Iris pigment epithelial cell (primary cell): Measurements from ENCODE around the gene PPIP5K2.
"Not testable (repeated sequence)": the region's sequence is repeated elsewhere in the genome, so short reads cannot be mapped to it uniquely, and the experiment has no call there.

Source experiments
- DNase-seq: peaks from one replicate; pipeline ENCODE4 v3.0.0-alpha.2; 2011; ENCODE audit warnings: low read depth

PPIP5K2 gene

DNA sequence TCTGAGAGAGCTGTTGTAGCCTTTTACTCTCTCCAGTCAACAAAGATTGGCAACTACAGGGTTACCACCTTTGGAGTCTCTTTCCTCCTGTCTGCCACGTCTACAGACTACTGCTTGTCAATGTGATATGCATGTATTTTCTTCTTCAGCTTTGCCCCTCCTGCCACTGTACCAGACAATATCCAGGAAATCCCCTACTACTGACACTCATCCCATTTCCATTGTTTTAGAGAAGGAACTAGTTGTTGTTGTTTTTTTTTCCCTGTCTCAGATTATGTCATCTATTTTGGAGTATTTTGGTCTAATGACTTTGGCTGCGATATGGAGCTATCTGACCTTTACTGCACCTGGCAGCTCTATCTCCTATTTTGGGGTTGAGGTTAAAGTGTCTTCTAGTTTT is 88.4 kb downstream of the PPIP5K2 start:
- no peak for DNase-seq

GRCh38 chr5:103209065-103209464 is 89.0 kb downstream of the PPIP5K2 start:
- DNase-seq: no peak

- no peak for DNase-seq
These were observed 90.9 kb downstream of the PPIP5K2 start for GRCh38 chr5:103210952-103211351.

GRCh38 chr5:103211576-103212561 is 91.8 kb downstream of the PPIP5K2 start:
- DNase-seq: no peak

DNA sequence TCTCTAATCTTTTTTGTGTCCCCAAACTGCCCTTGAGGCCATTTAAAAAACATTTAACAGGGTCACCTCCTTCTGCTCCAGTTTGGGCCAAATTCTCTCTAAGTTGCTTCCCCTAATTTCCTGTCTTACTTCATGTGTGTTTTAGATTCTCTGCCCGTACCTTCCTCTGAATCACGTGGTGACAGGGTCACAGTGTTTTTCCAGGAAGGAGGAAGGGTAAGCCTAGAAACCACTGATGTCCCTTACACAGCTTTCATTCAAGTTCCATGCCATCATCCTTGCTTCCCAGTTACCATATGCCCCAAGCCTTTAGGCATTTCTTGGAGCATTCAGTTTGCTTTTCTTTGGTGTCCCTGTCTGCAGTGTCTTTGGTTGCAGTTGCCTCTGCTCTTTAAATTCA is 96.0 kb downstream of the PPIP5K2 start:
- peak; percentile 41 for DNase-seq

- no peak for DNase-seq
These were observed 96.6 kb downstream of the PPIP5K2 start for GRCh38 chr5:103216697-103217096.

GRCh38 chr5:103217101-103217500 is 97.0 kb downstream of the PPIP5K2 start:
- peak; percentile 31 for DNase-seq

DNA sequence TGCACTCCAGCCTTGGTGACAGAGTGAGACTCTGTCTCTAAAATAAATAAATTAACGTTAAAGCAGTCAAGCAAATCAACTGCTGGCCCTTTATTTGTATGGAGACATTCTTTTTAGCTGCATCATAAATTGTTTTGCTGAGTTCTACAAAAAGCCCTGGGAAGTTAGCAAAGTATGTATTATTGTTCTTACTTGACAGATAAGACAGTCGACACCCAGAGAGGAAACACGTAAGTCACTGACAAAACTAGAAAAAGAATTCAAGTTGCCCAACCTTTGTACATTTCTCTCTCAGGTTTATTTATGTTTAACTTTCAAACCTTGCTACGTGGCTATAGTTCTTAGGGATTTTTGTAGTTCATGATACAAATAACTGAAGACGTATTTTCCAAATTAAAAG is 98.1 kb downstream of the PPIP5K2 start:
- peak; percentile 99 for DNase-seq

DNA sequence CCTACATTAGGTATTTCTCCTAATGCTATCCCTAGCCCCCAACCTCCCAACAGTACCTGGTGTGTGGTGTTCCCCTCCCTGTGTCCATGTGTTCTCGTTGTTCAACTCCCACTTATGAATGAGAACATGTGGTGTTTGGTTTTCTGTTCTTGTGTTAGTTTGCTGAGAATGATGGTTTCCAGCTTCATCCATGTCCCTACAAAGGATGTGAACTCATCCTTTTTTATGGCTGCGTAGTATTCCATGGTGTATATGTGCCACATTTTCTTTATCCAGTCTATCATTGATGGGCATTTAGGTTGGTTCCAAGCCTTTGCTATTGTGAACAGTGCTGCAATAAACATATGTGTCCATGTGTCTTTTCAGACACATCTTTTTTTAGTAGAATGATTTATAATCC is 99.0 kb downstream of the PPIP5K2 start:
- DNase-seq: not testable (repeated sequence)

GRCh38 chr5:103223031-103223955 is 103.2 kb downstream of the PPIP5K2 start:
- no peak for DNase-seq

GRCh38 chr5:103224118-103224893 is 104.2 kb downstream of the PPIP5K2 start:
- peak; percentile 84 for DNase-seq

DNA sequence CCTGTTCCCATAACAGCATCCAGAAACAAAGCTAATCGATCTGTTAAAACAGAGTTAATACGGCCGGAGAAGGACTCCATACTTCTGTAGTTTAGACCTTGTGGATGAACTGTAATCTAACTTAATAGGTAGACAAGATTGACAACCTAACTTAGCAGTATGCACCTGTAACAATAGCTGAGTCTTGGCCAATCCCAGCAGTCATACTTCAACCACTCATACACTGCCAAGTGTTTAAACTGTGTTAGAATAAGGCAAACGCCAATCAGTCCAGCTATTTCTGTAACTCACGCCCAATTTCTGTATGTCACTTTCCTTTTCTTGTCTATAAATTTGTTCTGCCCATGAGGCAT is 104.8 kb downstream of the PPIP5K2 start:
- DNase-seq: no peak

DNA sequence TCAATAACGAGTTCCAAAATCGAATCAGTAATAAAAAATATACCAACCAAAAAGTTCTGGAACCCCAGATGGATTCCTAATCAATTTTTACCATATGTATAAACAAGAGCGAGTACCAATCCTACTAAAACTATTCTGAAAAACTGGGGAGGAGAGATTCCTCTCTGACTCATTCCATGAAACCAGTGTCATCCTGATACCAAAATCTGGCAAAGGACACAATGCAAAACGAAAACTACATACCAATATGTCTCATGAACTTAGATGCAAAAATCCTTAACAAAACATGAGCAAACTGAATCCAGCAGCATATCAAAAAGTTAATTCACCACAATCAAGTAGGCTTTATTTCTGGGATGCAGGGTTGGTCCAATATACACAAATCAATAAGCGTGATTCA is 108.0 kb downstream of the PPIP5K2 start:
- DNase-seq: no peak

GRCh38 chr5:103228588-103228987 is 108.5 kb downstream of the PPIP5K2 start:
- no peak for DNase-seq

GRCh38 chr5:103232393-103232999 is 112.4 kb downstream of the PPIP5K2 start:
- DNase-seq: peak; percentile 58

- peak; percentile 56 for DNase-seq
These were observed 114.3 kb downstream of the PPIP5K2 start for GRCh38 chr5:103234239-103234975.

- DNase-seq: no peak
These were observed 115.8 kb downstream of the PPIP5K2 start for GRCh38 chr5:103235891-103236290.

- DNase-seq: no peak
These were observed 117.7 kb downstream of the PPIP5K2 start for GRCh38 chr5:103237778-103238177.

- DNase-seq: peak; percentile 94
These were observed 123.6 kb downstream of the PPIP5K2 start for GRCh38 chr5:103243665-103244064.

- DNase-seq: no peak
These were observed 124.3 kb downstream of the PPIP5K2 start for GRCh38 chr5:103244398-103244797.

DNA sequence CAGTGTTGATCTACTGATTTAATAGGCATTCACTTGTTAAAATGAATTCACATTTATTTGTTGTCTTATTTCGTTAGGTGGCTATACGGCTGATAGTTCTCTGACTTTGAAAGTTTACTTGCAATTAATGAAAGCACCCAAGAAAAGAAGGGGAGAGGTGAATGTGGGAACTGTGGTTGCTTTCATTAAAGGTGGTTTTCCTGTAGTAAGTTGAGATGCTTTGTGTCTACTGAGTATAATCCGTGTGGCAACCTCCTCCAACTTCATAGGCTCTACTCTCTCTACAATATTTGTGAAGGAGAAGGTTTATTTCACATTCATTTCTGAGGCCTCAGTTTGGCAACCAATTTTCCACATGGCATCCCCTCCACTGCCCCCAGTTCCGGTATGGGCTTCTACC is 125.7 kb downstream of the PPIP5K2 start:
- DNase-seq: no peak
